Activated CD4-positive, alpha-beta T cell treated with anti-CD3 and anti-CD28 coated beads, Interleukin-2, amount 50 U/mL, for 16 hours (primary cell): ENCODE results near the gene AKR7A3.
"Not testable (repeated sequence)": the region's sequence is repeated elsewhere in the genome, so short reads cannot be mapped to it uniquely, and the experiment has no call there.

ENCODE experiments used
- DNase-seq: peaks from one replicate; pipeline ENCODE4 v3.0.0-alpha.2; 2020

AKR7A3 gene

GRCh38 chr1:19317126-19317910 is 28.7 kb upstream of the AKR7A3 start:
- no peak for DNase-seq

- DNase-seq: no peak
Measured at GRCh38 chr1:19315378-19316198, 27.0 kb upstream of the AKR7A3 start.

- DNase-seq: no peak
Measured at GRCh38 chr1:19313961-19314882, 25.7 kb upstream of the AKR7A3 start.

GRCh38 chr1:19313636-19313959 is 25.0 kb upstream of the AKR7A3 start:
- DNase-seq: no peak

- no peak for DNase-seq
Measured at GRCh38 chr1:19312782-19313635, 24.4 kb upstream of the AKR7A3 start.

GRCh38 chr1:19311931-19312781 is 23.6 kb upstream of the AKR7A3 start, which contains the start of the genes AKR7A2 and SLC66A1:
Gene AKR7A2, minus strand, starts transcription at chr1:19312144. Its CDS starts 20 bp downstream, at chr1:19312124.
Gene SLC66A1, plus strand, starts transcription at chr1:19312326. Its CDS starts 5,352 bp downstream, at chr1:19317678.
- DNase-seq: peak; percentile 89

GRCh38 chr1:19311503-19311930 is 22.9 kb upstream of the AKR7A3 start:
- no peak for DNase-seq

GRCh38 chr1:19310720-19311502 is 22.3 kb upstream of the AKR7A3 start:
- DNase-seq: no peak

GRCh38 chr1:19310061-19310460 is 21.5 kb upstream of the AKR7A3 start:
- no peak for DNase-seq

GRCh38 chr1:19309123-19309813 is 20.7 kb upstream of the AKR7A3 start:
- no peak for DNase-seq

- no peak for DNase-seq
Measured at GRCh38 chr1:19308509-19308907, 19.9 kb upstream of the AKR7A3 start.

GRCh38 chr1:19307794-19308508 is 19.4 kb upstream of the AKR7A3 start:
- no peak for DNase-seq

- DNase-seq: no peak
Measured at GRCh38 chr1:19306941-19307340, 18.4 kb upstream of the AKR7A3 start.

- no peak for DNase-seq
Measured at GRCh38 chr1:19305880-19306279, 17.3 kb upstream of the AKR7A3 start.

GRCh38 chr1:19304081-19304480 is 15.5 kb upstream of the AKR7A3 start:
- not testable (repeated sequence) for DNase-seq

- DNase-seq: no peak
Measured at GRCh38 chr1:19300211-19300610, 11.6 kb upstream of the AKR7A3 start.

GRCh38 chr1:19294638-19295037 is 6.1 kb upstream of the AKR7A3 start:
- no peak for DNase-seq

GRCh38 chr1:19289244-19289643 is 674 bp upstream of the AKR7A3 start:
- no peak for DNase-seq
